GM12878 (cell line): ENCODE data around the gene AMPH.

Experiments
- CHD4 ChIP-seq: fragments of 200-600 bp; sonication (generic); IDR thresholded peaks from 2 replicates; pipeline ENCODE4 v1.6.1; 2016; ENCODE audit warnings: mild to moderate bottlenecking
- IKZF1 ChIP-seq: fragments of 450-650 bp; conservative IDR thresholded peaks from 2 replicates; pipeline ENCODE4 v1.6.1; 2017; ENCODE audit warnings: antibody characterized with exemption, mild to moderate bottlenecking
- JUNB ChIP-seq: IDR thresholded peaks from 2 replicates; pipeline ENCODE4 v1.6.1; 2016; ENCODE audit warnings: antibody characterized with exemption, mild to moderate bottlenecking
- JUND ChIP-seq: IDR thresholded peaks from 2 replicates; pipeline ENCODE4 v1.6.1; 2012; ENCODE audit warnings: low read depth, mild to moderate bottlenecking, low read length, improper control_type of control experiment, moderate library complexity
- POLR2A ChIP-seq: IDR thresholded peaks from 2 replicates; pipeline ENCODE4 v1.6.1; 2011; ENCODE audit warnings: low read depth, mild to moderate bottlenecking, low read length
- SIN3A ChIP-seq: IDR thresholded peaks from 2 replicates; pipeline ENCODE4 v1.6.1; 2012; ENCODE audit warnings: low read depth, low read length, improper control_type of control experiment
- ZNF384 ChIP-seq: IDR thresholded peaks from 2 replicates; pipeline ENCODE4 v1.6.1; 2012; ENCODE audit warnings: low read depth, mild to moderate bottlenecking, low read length, improper control_type of control experiment, borderline replicate concordance
- TF ChIP-seq, protein P1 (sequence below), 3 experiments: IDR thresholded peaks in 2 of 3; conservative IDR thresholded peaks in 1 of 3; 2 replicates each; pipeline ENCODE4 v1.5.1; 2011; ENCODE audit warnings: low read depth in 3 of 3, low read length in 3 of 3, mild to moderate bottlenecking in 3 of 3, control low read depth in 2 of 3, moderate library complexity in 2 of 3, inconsistent platforms in 1 of 3, mixed read lengths in 1 of 3; ENCODE audit not compliant: control insufficient read depth in 2 of 3, insufficient read depth in 1 of 3; ENCODE audit errors: extremely low read depth in 1 of 3
- TF ChIP-seq, protein P2 (sequence below): fragments of 450-650 bp; IDR thresholded peaks from 2 replicates; pipeline ENCODE4 v1.6.1; 2014; ENCODE audit warnings: mild to moderate bottlenecking
- TF ChIP-seq, protein P3 (sequence below): fragments of 450-650 bp; IDR thresholded peaks from 2 replicates; pipeline ENCODE4 v1.6.1; 2016; ENCODE audit warnings: mild to moderate bottlenecking
- TF ChIP-seq, protein P4 (sequence below): IDR thresholded peaks from 2 replicates; pipeline ENCODE4 v1.6.1; 2012; ENCODE audit warnings: low read depth, low read length, improper control_type of control experiment

DNA sequence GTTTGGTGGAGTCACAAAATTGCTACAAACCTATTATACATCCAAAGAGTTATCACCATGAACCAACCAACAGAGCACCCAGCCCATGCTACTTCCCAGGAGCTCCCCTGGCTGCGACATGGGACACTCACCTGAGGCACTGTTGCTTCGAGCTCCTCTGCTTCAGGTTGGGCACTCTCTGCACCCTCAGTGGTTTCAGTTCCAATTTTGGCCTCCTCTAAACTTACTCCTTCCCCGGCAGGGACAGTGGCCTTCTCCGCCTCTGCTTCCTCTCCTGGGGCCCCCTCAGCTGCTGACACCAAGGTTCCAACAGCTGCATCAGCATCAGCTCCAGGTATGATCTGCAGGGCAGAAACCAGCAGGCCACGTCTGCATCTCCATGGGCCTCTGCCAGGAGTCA, 237.3 kb downstream of the AMPH start:
- TF ChIP-seq SIN3A (no peak), JUND (no peak), POLR2A (no peak), JUNB (no peak), ZNF384 (no peak), IKZF1 (no peak), CHD4 (no peak)
- TF ChIP-seq, protein P1, sequence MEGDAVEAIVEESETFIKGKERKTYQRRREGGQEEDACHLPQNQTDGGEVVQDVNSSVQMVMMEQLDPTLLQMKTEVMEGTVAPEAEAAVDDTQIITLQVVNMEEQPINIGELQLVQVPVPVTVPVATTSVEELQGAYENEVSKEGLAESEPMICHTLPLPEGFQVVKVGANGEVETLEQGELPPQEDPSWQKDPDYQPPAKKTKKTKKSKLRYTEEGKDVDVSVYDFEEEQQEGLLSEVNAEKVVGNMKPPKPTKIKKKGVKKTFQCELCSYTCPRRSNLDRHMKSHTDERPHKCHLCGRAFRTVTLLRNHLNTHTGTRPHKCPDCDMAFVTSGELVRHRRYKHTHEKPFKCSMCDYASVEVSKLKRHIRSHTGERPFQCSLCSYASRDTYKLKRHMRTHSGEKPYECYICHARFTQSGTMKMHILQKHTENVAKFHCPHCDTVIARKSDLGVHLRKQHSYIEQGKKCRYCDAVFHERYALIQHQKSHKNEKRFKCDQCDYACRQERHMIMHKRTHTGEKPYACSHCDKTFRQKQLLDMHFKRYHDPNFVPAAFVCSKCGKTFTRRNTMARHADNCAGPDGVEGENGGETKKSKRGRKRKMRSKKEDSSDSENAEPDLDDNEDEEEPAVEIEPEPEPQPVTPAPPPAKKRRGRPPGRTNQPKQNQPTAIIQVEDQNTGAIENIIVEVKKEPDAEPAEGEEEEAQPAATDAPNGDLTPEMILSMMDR (IDR thresholded peaks at IDR 0.05 in 2 of 3, conservative IDR thresholded peaks at IDR 0.05 in 1 of 3; ENCODE audit: control insufficient read depth in 2 of 3, extremely low read depth in 1 of 3, insufficient read depth in 1 of 3, low read depth in 3 of 3, low read length in 3 of 3), result no peak
- TF ChIP-seq, protein P2, sequence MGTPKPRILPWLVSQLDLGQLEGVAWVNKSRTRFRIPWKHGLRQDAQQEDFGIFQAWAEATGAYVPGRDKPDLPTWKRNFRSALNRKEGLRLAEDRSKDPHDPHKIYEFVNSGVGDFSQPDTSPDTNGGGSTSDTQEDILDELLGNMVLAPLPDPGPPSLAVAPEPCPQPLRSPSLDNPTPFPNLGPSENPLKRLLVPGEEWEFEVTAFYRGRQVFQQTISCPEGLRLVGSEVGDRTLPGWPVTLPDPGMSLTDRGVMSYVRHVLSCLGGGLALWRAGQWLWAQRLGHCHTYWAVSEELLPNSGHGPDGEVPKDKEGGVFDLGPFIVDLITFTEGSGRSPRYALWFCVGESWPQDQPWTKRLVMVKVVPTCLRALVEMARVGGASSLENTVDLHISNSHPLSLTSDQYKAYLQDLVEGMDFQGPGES, result no peak
- TF ChIP-seq, protein P3, sequence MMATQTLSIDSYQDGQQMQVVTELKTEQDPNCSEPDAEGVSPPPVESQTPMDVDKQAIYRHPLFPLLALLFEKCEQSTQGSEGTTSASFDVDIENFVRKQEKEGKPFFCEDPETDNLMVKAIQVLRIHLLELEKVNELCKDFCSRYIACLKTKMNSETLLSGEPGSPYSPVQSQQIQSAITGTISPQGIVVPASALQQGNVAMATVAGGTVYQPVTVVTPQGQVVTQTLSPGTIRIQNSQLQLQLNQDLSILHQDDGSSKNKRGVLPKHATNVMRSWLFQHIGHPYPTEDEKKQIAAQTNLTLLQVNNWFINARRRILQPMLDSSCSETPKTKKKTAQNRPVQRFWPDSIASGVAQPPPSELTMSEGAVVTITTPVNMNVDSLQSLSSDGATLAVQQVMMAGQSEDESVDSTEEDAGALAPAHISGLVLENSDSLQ, result no peak
- TF ChIP-seq, protein P4, sequence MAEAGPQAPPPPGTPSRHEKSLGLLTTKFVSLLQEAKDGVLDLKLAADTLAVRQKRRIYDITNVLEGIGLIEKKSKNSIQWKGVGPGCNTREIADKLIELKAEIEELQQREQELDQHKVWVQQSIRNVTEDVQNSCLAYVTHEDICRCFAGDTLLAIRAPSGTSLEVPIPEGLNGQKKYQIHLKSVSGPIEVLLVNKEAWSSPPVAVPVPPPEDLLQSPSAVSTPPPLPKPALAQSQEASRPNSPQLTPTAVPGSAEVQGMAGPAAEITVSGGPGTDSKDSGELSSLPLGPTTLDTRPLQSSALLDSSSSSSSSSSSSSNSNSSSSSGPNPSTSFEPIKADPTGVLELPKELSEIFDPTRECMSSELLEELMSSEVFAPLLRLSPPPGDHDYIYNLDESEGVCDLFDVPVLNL, result no peak
